Activated naive CD4-positive, alpha-beta T cell treated with anti-CD3 and anti-CD28 coated beads, Interleukin-2, amount 10 ng/mL, durations not matched to agents 7 days and 5 days (primary cell): ENCODE results near the gene MMEL1.

ENCODE experiments used
- CTCF ChIA-PET: fragments of 350-600 bp; sonication (Branson Sonifier 250); formaldehyde crosslinking; loops from one replicate; lab custom pipeline; 2021; ENCODE audit warnings: antibody characterized with exemption; lab: Charles Lee
- DNase-seq: peaks from one replicate; pipeline ENCODE4 v3.0.0-alpha.2; 2020
- H3K27ac Mint-ChIP-seq: one replicate; pipeline ENCODE4 v1.8.0; 2021; ENCODE audit warnings: mild to moderate bottlenecking, moderate library complexity, mixed read lengths
- H3K27me3 Mint-ChIP-seq: one replicate; pipeline ENCODE4 v1.8.0; 2021; ENCODE audit warnings: mild to moderate bottlenecking, mixed read lengths
- H3K36me3 Mint-ChIP-seq: one replicate; pipeline ENCODE4 v1.8.0; 2021; ENCODE audit warnings: mixed read lengths
- H3K4me1 Mint-ChIP-seq: one replicate; pipeline ENCODE4 v1.8.0; 2021; ENCODE audit warnings: mixed read lengths
- H3K4me3 Mint-ChIP-seq: one replicate; pipeline ENCODE4 v1.8.0; 2021; ENCODE audit warnings: mild to moderate bottlenecking, moderate library complexity, mixed read lengths
- H3K9me3 Mint-ChIP-seq: one replicate; pipeline ENCODE4 v1.8.0; 2021; ENCODE audit warnings: mixed read lengths

The MMEL1 gene

GRCh38 chr1:2637442-2638145 lies 4.8 kb upstream of the MMEL1 start:
- no peak overlapping the region for H3K4me3 Mint-ChIP-seq
- DNase-seq: no peak
- H3K9me3 Mint-ChIP-seq: peaks cover 17% of the 10 kb centered on the region
- peaks cover 4% of the 10 kb centered on the region for H3K4me1 Mint-ChIP-seq
- H3K27me3 Mint-ChIP-seq: peaks cover 16% of the 10 kb centered on the region
- peak overlapping the region; percentile 75 for H3K27ac Mint-ChIP-seq
- peaks cover 4% of the 10 kb centered on the region for H3K36me3 Mint-ChIP-seq
- CTCF ChIA-PET: no interaction called here

GRCh38 chr1:2636733-2637132 lies 3.9 kb upstream of the MMEL1 start:
- no peak overlapping the region for H3K27ac Mint-ChIP-seq
- no peak for DNase-seq
- no peak overlapping the region for H3K4me3 Mint-ChIP-seq
- CTCF ChIA-PET: no interaction called here
- H3K36me3 Mint-ChIP-seq: peaks cover 4% of the 10 kb centered on the region
- H3K9me3 Mint-ChIP-seq: peaks cover 17% of the 10 kb centered on the region
- peaks cover 22% of the 10 kb centered on the region for H3K27me3 Mint-ChIP-seq
- H3K4me1 Mint-ChIP-seq: no peaks in the 10 kb centered on the region

- CTCF ChIA-PET: no interaction called here
- Mint-ChIP-seq H3K4me1 (no peaks in the 10 kb centered on the region), H3K9me3 (peaks cover 21% of the 10 kb centered on the region), H3K27ac (no peak overlapping the region), H3K4me3 (no peak overlapping the region), H3K36me3 (peaks cover 7% of the 10 kb centered on the region), H3K27me3 (peaks cover 28% of the 10 kb centered on the region)
- DNase-seq: no peak
Measured at GRCh38 chr1:2635361-2636010, 2.7 kb upstream of the MMEL1 start.

- DNase-seq: no peak
- CTCF ChIA-PET: interaction anchor here (0.6 kb wide), 1 partner anchor 608 kb away, joined by 4 read pairs; no protein-coding TSS in a partner anchor
Measured at GRCh38 chr1:2633936-2634491, 1.2 kb upstream of the MMEL1 start.

GRCh38 chr1:2633366-2633935 lies 635 bp upstream of the MMEL1 start:
- no peak overlapping the region for H3K4me3 Mint-ChIP-seq
- DNase-seq: no peak
- H3K36me3 Mint-ChIP-seq: peaks cover 10% of the 10 kb centered on the region
- CTCF ChIA-PET: interaction anchor here (0.6 kb wide), 1 partner anchor 607 kb away, joined by 4 read pairs; no protein-coding TSS in a partner anchor
- peaks cover 31% of the 10 kb centered on the region for H3K9me3 Mint-ChIP-seq
- H3K27ac Mint-ChIP-seq: no peak overlapping the region
- H3K27me3 Mint-ChIP-seq: peaks cover 41% of the 10 kb centered on the region
- H3K4me1 Mint-ChIP-seq: no peaks in the 10 kb centered on the region

More at GRCh38 chr1:2633936-2634491, 1.2 kb upstream of the MMEL1 start:
- Mint-ChIP-seq H3K27ac (no peak overlapping the region), H3K4me1 (no peaks in the 10 kb centered on the region), H3K27me3 (peaks cover 42% of the 10 kb centered on the region), H3K4me3 (no peak overlapping the region), H3K9me3 (peaks cover 31% of the 10 kb centered on the region), H3K36me3 (peaks cover 10% of the 10 kb centered on the region)

- CTCF ChIA-PET: no interaction called here
- H3K27me3 Mint-ChIP-seq: peaks cover 47% of the 10 kb centered on the region
- DNase-seq: no peak
- H3K27ac Mint-ChIP-seq: no peak overlapping the region
- no peak overlapping the region for H3K4me3 Mint-ChIP-seq
- peaks cover 26% of the 10 kb centered on the region for H3K9me3 Mint-ChIP-seq
- no peaks in the 10 kb centered on the region for H3K4me1 Mint-ChIP-seq
- H3K36me3 Mint-ChIP-seq: peaks cover 10% of the 10 kb centered on the region
Measured at GRCh38 chr1:2632051-2632430, 775 bp downstream of the MMEL1 start.

- H3K4me1 Mint-ChIP-seq: no peaks in the 10 kb centered on the region
Measured at GRCh38 chr1:2631136-2632050, 1.4 kb downstream of the MMEL1 start.

GRCh38 chr1:2630498-2631135 lies 2.2 kb downstream of the MMEL1 start:
- DNase-seq: peak; percentile 2
- Mint-ChIP-seq H3K36me3 (peaks cover 6% of the 10 kb centered on the region), H3K9me3 (peaks cover 14% of the 10 kb centered on the region), H3K27ac (peak overlapping the region; percentile 49), H3K27me3 (peaks cover 55% of the 10 kb centered on the region), H3K4me1 (no peaks in the 10 kb centered on the region), H3K4me3 (no peak overlapping the region)
- CTCF ChIA-PET: no interaction called here

More at GRCh38 chr1:2631136-2632050, 1.4 kb downstream of the MMEL1 start:
- H3K9me3 Mint-ChIP-seq: peaks cover 21% of the 10 kb centered on the region
- DNase-seq: peak; percentile 11
- peaks cover 53% of the 10 kb centered on the region for H3K27me3 Mint-ChIP-seq
- H3K36me3 Mint-ChIP-seq: peaks cover 9% of the 10 kb centered on the region
- CTCF ChIA-PET: no interaction called here
- H3K4me3 Mint-ChIP-seq: no peak overlapping the region
- H3K27ac Mint-ChIP-seq: peak overlapping the region; percentile 30

GRCh38 chr1:2629627-2630497 lies 3.0 kb downstream of the MMEL1 start:
- Mint-ChIP-seq H3K9me3 (peaks cover 14% of the 10 kb centered on the region), H3K27me3 (peaks cover 63% of the 10 kb centered on the region), H3K27ac (peak overlapping the region; percentile 49), H3K4me3 (no peak overlapping the region), H3K4me1 (no peaks in the 10 kb centered on the region), H3K36me3 (peaks cover 6% of the 10 kb centered on the region)
- CTCF ChIA-PET: no interaction called here
- DNase-seq: peak; percentile 16

GRCh38 chr1:2628933-2629626 lies 3.7 kb downstream of the MMEL1 start:
- peaks cover 68% of the 10 kb centered on the region for H3K27me3 Mint-ChIP-seq
- CTCF ChIA-PET: no interaction called here
- H3K9me3 Mint-ChIP-seq: peaks cover 14% of the 10 kb centered on the region
- no peak overlapping the region for H3K27ac Mint-ChIP-seq
- H3K4me1 Mint-ChIP-seq: no peaks in the 10 kb centered on the region
- peak; percentile 11 for DNase-seq
- H3K4me3 Mint-ChIP-seq: no peak overlapping the region
- peaks cover 6% of the 10 kb centered on the region for H3K36me3 Mint-ChIP-seq

GRCh38 chr1:2628191-2628932 lies 4.5 kb downstream of the MMEL1 start:
- CTCF ChIA-PET: no interaction called here
- no peak overlapping the region for H3K4me3 Mint-ChIP-seq
- peaks cover under 1% of the 10 kb centered on the region for H3K4me1 Mint-ChIP-seq
- peaks cover 75% of the 10 kb centered on the region for H3K27me3 Mint-ChIP-seq
- peaks cover 6% of the 10 kb centered on the region for H3K36me3 Mint-ChIP-seq
- peak; percentile 17 for DNase-seq
- no peak overlapping the region for H3K27ac Mint-ChIP-seq
- H3K9me3 Mint-ChIP-seq: peaks cover 14% of the 10 kb centered on the region

- Mint-ChIP-seq H3K27me3 (peaks cover 75% of the 10 kb centered on the region), H3K4me1 (peaks cover 2% of the 10 kb centered on the region), H3K9me3 (peaks cover 14% of the 10 kb centered on the region), H3K4me3 (no peak overlapping the region), H3K27ac (no peak overlapping the region), H3K36me3 (peaks cover 6% of the 10 kb centered on the region)
- CTCF ChIA-PET: no interaction called here
- DNase-seq: no peak
Measured at GRCh38 chr1:2627746-2628145, 5.1 kb downstream of the MMEL1 start.
